Endometrium (tissue), 2 donors: ENCODE data around the gene USP7.

Experiments used
- FAIRE-seq: peaks from 2 replicates; lab custom pipeline; 2012; peaks lifted over from hg19 to GRCh38; lab: Jason Lieb, UNC
- donor health status: control.
- donor health status: control.

USP7 gene

DNA sequence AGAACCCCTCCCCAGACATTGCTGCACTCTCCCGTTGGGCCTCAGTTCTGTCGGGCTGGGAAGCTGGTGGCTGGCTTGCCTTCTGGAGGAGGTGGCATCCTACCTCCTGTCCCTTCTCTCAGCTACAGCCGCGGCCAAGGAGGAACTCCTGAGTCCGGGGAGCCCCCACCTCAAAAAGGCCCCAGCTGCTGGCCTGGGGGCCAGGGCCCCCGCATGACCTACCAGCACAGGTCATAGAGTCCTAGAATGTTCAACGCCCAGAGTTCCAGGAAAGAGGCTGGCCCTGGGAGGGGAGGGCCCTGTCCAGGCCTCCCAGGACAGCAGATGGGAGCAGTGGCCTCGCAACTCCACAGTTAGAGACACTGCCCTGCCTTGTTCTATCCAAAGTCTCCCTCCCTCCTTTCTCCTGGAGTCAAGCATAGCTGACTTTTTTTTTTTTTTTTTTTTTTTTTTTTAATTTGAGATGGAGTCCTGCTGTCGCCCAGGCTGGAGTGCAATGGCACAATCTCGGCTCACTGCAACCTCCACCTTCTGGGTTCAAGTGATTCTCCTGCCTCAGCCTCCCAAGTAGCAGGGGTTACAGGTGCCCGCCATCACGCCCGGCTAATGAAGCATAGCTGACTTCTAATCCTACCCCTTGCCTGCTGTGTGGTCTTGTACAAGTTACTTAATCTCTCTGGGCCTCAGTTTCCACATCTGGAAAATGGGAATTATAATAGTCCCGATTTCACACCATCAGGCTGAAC is 102.0 kb downstream of the USP7 start:
- FAIRE-seq, result no peak

GRCh38 chr16:8859913-8860881 is 103.5 kb downstream of the USP7 start:
- no peak for FAIRE-seq

GRCh38 chr16:8858994-8859912 is 104.5 kb downstream of the USP7 start:
- FAIRE-seq, result no peak

DNA sequence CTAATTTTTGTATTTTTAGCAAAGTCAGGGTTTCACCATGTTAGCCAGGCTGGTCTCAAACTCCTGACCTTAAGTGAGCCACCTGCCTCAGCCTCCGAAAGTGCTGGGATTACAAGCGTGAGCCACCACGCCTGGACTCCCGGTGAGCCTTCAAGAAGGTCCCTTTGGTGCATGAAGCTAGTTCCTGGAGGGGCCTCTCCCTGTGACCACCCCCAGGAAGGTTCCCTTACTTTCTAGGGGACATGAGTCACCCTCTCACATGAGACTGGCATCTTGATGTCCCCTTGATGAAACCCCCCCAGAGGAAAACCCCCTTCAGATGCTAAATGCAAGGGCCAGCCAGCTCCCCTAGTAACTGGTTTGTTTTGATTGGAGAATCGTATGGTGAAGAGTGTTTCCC is 107.7 kb downstream of the USP7 start:
- no peak for FAIRE-seq

DNA sequence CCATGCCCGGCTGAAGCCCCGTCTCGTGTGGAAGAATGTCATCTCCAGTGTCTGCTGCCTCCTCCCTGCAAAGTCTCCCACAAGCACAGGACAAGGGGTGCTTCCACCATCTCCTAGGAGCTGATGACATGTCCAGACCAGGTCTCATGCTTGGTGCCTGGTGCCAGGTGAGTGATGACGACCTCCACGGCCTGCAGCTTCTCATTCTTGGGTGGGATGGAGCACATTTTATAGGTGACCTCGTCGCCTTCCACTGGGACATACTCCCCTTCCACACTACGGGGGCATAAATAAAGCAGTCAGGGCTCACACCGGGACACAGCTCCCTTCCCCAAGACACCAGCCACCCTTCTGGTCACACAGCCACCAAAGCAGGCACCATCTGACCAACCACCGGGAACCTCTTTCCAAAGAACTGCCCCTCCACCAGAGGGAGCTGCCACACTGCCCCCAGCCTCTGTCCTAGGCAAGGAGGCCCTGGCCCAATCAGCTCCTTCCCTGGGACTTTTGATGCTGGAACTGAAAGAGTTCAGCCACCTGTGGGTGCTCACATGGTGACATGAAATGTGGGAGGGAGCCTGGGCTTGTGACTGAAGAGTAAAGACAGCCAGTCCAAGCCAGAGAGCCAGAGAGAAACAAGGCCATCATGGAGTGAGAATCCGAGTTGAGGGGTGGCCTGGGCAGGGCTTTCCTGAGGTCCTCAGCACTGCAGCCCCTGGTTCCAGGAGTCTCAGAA is 108.5 kb downstream of the USP7 start:
- no peak for FAIRE-seq

DNA sequence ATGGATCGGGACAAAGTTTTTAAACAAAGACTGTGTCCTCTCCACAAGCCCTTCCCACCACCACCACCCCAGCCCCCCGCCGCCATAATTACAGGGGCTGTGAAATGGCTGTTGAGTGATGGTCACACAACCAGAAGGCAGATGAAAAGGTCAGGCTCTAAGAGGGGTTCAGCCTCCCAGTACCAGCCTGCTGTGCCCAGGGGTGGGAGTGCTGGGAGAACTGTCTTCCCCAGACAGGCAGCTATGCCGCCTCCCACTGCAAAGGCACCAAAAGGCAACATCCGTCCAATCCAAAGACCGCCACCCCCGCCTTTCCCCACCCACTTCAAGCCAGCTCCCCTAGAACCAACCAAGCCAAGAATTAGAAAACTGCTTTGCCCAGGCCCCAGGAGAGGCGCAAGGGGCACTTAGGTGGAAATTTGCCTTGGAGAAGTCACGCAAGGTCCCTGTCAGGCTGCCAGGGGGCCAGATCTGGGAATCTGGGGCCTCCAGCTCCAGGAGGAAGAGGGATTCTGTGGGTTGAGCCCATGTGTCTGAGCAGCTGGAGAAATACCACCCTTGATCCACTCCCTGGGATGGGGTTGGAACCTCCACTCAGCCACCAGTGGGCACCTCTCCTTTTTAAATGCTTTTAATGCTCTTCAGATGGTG is 109.3 kb downstream of the USP7 start:
- no peak for FAIRE-seq

- no peak for FAIRE-seq
Measured at GRCh38 chr16:8853611-8854010, 110.1 kb downstream of the USP7 start.

- FAIRE-seq, result no peak
Measured at GRCh38 chr16:8853150-8853549, 110.6 kb downstream of the USP7 start.

DNA sequence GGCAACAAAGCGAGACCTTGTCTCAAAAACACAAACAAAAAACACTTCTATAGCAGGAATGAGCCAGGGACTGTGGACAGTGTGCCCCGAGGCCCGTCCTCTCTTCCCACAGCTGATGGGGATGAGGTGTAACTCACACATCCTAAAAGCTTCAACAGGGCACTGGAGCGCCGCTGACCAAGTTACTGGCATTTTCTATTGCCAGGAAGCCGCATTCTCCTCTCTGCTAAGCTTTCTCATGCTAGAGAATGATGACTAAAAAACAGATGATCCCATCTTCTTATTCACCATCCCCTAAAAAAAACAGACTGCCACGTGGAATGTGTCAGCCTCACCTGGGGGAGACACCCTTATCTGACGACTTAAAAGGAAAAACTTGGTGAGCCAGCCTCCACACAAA is 111.2 kb downstream of the USP7 start:
- FAIRE-seq, result no peak

GRCh38 chr16:8851761-8852403 is 111.8 kb downstream of the USP7 start:
- no peak for FAIRE-seq

GRCh38 chr16:8850279-8850885 is 113.3 kb downstream of the USP7 start:
- no peak for FAIRE-seq

DNA sequence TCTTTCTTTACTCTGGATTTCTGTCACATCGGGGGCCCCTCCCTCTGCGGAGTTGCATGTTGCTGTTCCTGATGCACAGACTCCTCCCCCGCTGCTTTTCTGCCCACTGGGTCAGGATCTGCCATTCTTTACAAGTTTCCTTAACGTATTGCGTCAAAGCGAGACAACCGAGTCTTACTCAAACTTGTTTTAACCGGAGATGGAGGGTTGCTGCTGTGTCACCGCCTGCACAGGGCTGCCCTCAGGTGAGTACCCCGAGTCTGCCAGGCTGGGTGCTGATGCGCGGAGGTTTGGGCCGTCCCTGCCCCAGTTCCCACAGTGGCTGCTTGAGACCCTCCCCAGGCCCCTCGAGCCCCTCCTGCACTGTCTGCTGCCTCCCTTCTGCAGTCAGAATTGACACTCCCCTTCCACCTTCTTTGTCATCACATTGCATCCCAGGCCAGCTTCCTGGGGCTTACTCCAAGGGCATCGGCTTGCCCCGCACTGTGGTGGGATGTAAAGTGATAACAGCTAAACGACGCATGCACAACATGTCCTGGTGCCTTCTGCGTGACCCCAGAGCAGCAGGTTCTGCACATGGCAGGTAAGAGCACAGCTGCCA is 114.2 kb downstream of the USP7 start:
- FAIRE-seq, result no peak

- no peak for FAIRE-seq
Measured at GRCh38 chr16:8848939-8849391, 114.7 kb downstream of the USP7 start.

- no peak for FAIRE-seq
Measured at GRCh38 chr16:8848231-8848938, 115.3 kb downstream of the USP7 start.

- FAIRE-seq, result no peak
Measured at GRCh38 chr16:8847623-8848022, 116.1 kb downstream of the USP7 start.

- no peak for FAIRE-seq
Measured at GRCh38 chr16:8847145-8847544, 116.6 kb downstream of the USP7 start.

DNA sequence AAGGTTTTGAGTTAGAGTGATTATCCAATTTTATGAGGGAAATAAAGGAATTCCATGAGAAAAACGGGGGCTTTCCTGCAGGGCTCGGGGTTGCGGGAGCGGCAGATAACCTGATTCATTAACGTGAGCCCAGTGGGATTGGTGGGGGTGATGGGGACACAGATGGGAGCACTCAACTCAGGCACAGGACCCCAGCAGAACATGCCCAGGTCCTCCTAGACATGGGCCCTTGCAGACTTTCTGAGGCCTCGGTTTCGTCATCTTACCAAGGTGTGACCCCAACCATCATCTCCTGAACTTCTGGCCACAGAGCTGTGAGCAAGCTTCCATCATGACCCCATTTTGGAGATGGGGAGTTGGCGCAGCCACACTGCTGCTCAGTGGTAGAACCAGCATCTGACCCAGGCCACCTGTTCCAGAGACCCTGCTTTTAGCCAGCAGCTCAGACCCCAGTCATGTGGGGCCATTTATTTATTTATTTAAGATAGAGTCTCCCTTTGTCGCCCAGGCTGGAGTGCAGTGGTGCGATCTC is 117.2 kb downstream of the USP7 start:
- no peak for FAIRE-seq

- no peak for FAIRE-seq
Measured at GRCh38 chr16:8845699-8846298, 117.9 kb downstream of the USP7 start.
